Neural progenitor cell (in vitro differentiated cells): Measurements from ENCODE around the gene REEP1.

Source experiments
- CTCF ChIP-seq: fragments of 200-600 bp; sonication (generic); IDR thresholded peaks from 2 replicates; pipeline ENCODE4 v1.5.1; 2017; ENCODE audit warnings: antibody characterized with exemption, mild to moderate bottlenecking
- EZH2 ChIP-seq: fragments of 200-600 bp; sonication (generic); IDR thresholded peaks from 2 replicates; pipeline ENCODE4 v1.6.1; 2017; ENCODE audit warnings: antibody characterized with exemption, mild to moderate bottlenecking, moderate library complexity

GRCh38 chr2:86298411-86299390, 38.7 kb downstream of the REEP1 start:
- no peak for TF ChIP-seq EZH2
- TF ChIP-seq CTCF = peak; percentile 45
